Upper lobe of left lung (tissue), 4 donors: ENCODE results near the gene CD2AP.

Experiments used
- EP300 ChIP-seq, 4 donors: sonication (generic); formaldehyde crosslinking; IDR thresholded peaks; one replicate each; pipeline ENCODE4 v1.5.1; 2017; ENCODE audit warnings: antibody characterized with exemption in 4 of 4, control low read depth in 2 of 4
- POLR2A ChIP-seq, 4 donors: fragments of 450-650 bp; IDR thresholded peaks; one replicate each; pipeline ENCODE4 v1.5.1; 2016 to 2017; ENCODE audit warnings: antibody characterized with exemption in 4 of 4, mild to moderate bottlenecking in 2 of 4
- POLR2AphosphoS5 ChIP-seq, 2 donors: sonication (generic); formaldehyde crosslinking; IDR thresholded peaks; one replicate each; pipeline ENCODE4 v1.5.1; 2017; ENCODE audit warnings: antibody characterized with exemption in 2 of 2
- TF ChIP-seq, protein P1 (sequence below), 6 experiments: fragments of 450-650 bp in 4 of 6; fragments of 200-600 bp in 2 of 6; sonication (generic) in 2 of 6; IDR thresholded peaks; one replicate each; pipeline ENCODE4 v1.5.1; 2016 to 2019; ENCODE audit warnings: antibody characterized with exemption in 6 of 6

DNA sequence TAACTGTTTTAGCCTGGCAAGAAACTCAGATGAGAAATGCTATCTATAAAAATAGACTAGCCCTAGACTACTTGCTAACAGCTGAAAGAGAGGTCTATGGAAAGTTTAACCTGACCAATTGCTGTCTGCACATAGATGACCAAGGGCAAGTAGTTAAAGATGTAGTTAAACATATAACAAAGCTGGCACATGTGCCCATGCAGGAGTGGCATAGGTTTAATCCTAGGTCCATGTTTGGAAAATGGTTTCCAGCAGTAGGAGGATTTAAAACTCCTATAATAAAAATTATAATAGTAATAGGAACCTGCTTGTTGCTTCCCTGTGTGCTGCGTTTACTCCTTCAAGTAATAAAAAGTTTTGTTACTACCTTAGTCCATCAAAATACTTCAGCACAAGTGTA is 169.6 kb downstream of the CD2AP start:
- TF ChIP-seq, protein P1, sequence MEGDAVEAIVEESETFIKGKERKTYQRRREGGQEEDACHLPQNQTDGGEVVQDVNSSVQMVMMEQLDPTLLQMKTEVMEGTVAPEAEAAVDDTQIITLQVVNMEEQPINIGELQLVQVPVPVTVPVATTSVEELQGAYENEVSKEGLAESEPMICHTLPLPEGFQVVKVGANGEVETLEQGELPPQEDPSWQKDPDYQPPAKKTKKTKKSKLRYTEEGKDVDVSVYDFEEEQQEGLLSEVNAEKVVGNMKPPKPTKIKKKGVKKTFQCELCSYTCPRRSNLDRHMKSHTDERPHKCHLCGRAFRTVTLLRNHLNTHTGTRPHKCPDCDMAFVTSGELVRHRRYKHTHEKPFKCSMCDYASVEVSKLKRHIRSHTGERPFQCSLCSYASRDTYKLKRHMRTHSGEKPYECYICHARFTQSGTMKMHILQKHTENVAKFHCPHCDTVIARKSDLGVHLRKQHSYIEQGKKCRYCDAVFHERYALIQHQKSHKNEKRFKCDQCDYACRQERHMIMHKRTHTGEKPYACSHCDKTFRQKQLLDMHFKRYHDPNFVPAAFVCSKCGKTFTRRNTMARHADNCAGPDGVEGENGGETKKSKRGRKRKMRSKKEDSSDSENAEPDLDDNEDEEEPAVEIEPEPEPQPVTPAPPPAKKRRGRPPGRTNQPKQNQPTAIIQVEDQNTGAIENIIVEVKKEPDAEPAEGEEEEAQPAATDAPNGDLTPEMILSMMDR (IDR thresholded peaks at IDR 0.05), result no peak
- TF ChIP-seq EP300 (IDR thresholded peaks at IDR 0.05) (no peak), POLR2A (IDR thresholded peaks at IDR 0.05) (no peak), POLR2AphosphoS5 (IDR thresholded peaks at IDR 0.05) (no peak)
